Peyer's patch (tissue), 4 donors: ENCODE data around the gene BRI3. TPM values are rescaled to one million over a fixed set of nuclear protein-coding genes. Genes with fewer than 3 reads are reported as not detected.
A peak's percentile ranks its signal among the peaks of the same experiment; 100 is the strongest.

ENCODE experiments used
- DNase-seq, 3 donors: peaks; one replicate each; pipeline ENCODE4 v3.0.0-alpha.2; 2017 to 2019
- H3K27ac ChIP-seq, 4 donors: fragments of 200-600 bp; sonication (generic); one replicate each; pipeline ENCODE4 v1.5.1; 2016 to 2019
- H3K27me3 ChIP-seq, 2 donors: fragments of 200-600 bp; sonication (generic); one replicate each; pipeline ENCODE4 v1.5.1; 2019
- H3K36me3 ChIP-seq, 3 donors: fragments of 200-600 bp; sonication (generic); one replicate each; pipeline ENCODE4 v1.5.1; 2016 to 2019
- H3K4me1 ChIP-seq, 4 donors: fragments of 200-600 bp; sonication (generic); one replicate each; pipeline ENCODE4 v1.5.1; 2016 to 2019
- H3K4me3 ChIP-seq, 4 donors: fragments of 200-600 bp; sonication (generic); 1 replicate in 3 of 4; 2 replicates in 1 of 4; pipeline ENCODE4 v1.5.1; 2016 to 2019; ENCODE audit warnings: mild to moderate bottlenecking in 1 of 4
- H3K9me3 ChIP-seq, 4 donors: fragments of 200-600 bp; sonication (generic); one replicate each; pipeline ENCODE4 v1.5.1; 2016 to 2019; ENCODE audit warnings: mild to moderate bottlenecking in 1 of 4
- CTCF ChIP-seq, 6 experiments: fragments of 450-650 bp in 4 of 6; fragments of 200-600 bp in 2 of 6; sonication (generic) in 1 of 6; IDR thresholded peaks; one replicate each; pipeline ENCODE4 v1.5.1; 2017 to 2019; ENCODE audit warnings: antibody characterized with exemption in 6 of 6, mild to moderate bottlenecking in 3 of 6, moderate library complexity in 1 of 6
- POLR2A ChIP-seq, 2 donors: fragments of 450-650 bp; IDR thresholded peaks; one replicate each; pipeline ENCODE4 v1.5.1; 2017; ENCODE audit warnings: antibody characterized with exemption in 2 of 2, mild to moderate bottlenecking in 2 of 2, moderate library complexity in 2 of 2
- total RNA-seq, 4 donors: library from RNA; depleted of rRNA; stranded (reverse); fragments of >200 nt; gene quantifications; one replicate each; pipeline ENCODE4 v1.1.0, GENCODE V29; 2016

The BRI3 gene, protein sequence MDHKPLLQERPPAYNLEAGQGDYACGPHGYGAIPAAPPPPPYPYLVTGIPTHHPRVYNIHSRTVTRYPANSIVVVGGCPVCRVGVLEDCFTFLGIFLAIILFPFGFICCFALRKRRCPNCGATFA
- total RNA-seq = 10 to 100 TPM; 21.5 to 91.2 (median 69.6) TPM

DNA sequence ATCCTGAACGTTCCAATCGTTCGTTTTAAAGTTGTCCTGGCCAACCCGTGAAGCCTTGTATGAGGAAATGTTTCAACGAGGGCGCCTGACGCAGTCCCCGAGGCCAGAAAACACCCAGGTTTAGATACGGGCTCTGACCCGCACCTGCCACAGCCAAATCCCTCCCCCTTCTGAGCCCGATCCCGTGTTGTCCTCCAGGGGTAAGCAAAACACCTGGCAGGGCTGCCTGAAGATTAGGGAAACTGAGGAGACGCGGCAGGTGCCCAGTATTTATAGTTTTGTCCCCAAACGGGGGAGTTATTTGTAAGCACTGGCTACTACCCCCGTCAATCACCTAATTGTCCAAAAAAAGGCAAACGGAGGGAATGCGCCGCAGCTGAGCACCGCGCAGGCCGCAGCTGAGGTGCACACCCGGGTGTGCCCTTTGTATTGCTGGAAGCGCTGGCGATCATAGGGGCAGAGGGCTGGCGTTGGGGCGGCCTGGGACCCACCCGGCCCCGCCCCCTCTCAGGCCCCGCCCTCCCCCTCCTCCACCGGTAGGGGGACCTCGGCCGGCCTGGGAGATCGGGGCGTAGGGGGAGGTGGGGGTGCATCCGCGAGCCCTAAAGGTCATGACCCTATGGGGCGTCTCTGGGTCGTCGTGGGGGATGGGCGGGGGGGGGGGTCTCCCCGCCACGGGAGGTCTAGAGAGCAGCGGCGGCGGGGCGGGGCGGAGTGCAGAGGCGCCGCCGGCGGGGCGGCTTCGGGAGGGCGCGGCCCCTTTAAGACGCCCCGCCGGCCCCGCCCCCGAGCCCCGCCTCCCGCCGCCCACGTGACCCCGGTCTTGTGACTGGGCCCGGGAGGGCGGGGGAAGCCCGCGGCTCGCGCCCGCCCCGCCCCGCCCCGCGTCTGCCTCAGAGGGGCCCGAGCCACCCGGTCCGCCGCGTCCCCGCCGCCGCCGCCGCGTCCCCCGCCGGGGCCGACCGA is at the start of gene BRI3:
TSS of gene BRI3 (plus strand) at position 896 of the 966 bp plus-strand sequence. CDS start 110 bp downstream, outside the sequence.
- peak; percentile 94 to 97 (median 97) for DNase-seq
- no peaks in the 10 kb centered on the region for H3K36me3 ChIP-seq

DNA sequence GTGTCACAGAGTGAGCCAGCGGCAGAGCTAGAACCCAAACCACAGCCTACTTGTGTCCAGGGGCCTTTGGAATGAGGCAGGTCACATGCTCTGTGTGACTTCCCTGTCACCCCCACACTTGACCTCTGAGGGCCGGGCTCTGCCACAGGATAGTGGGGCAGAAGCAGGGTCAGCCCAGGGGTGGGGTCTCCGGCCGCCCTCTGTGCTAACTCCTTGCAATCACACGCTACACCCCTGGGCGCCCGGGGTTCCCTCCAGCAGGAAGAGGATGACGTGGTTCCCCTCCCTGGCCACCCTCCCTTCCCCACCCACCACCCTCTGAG is 49.3 kb upstream of the BRI3 start:
- Histone ChIP-seq H3K4me3 (no peak overlapping the region), H3K27ac (no peak overlapping the region), H3K36me3 (peaks cover 0 to 44% (median 0%) of the 10 kb centered on the region in 3 donors), H3K27me3 (no peaks in the 10 kb centered on the region), H3K4me1 (no peaks in the 10 kb centered on the region), H3K9me3 (no peaks in the 10 kb centered on the region)
- no peak for DNase-seq
- TF ChIP-seq CTCF (IDR thresholded peaks at IDR 0.05) (no peak), POLR2A (IDR thresholded peaks at IDR 0.05) (no peak)

More for the DNA sequence above, at the start of gene BRI3:
- TF ChIP-seq POLR2A (IDR thresholded peaks at IDR 0.05) = peak; percentile 97
- TF ChIP-seq CTCF (IDR thresholded peaks at IDR 0.05) = peak in 3 of 6 experiments; percentile 14 to 34 (median 25)
- peak within 1 kb of the TSS; percentile 69 to 99 (median 91) for H3K4me3 ChIP-seq
- peaks cover 12 to 46% (median 27%) of the 10 kb centered on the region in 4 donors for H3K4me1 ChIP-seq
- no peaks in the 10 kb centered on the region for H3K9me3 ChIP-seq
- no peaks in the 10 kb centered on the region for H3K27me3 ChIP-seq
- peak within 1 kb of the TSS; percentile 85 to 99 (median 92) for H3K27ac ChIP-seq

DNA sequence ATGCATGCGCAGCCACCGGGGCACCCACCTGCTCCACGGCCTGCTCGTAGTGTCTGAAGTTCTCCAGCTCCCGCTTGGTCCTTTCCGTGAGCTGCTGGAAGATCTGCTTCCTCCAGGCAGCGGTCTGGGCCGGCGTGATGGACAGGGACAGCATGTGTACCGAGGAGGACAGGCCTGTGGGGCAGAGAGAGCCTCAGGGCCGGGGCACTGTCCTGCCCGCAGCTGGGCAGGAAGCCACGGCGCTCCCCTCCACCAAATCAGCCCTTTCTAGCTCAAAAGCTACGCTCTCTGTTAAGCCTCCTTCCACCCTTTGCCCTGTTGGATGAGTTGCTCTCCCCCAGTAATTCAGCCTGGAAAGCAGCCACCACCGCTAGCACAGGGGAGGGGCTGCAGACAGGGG is 48.7 kb upstream of the BRI3 start:
- no peak overlapping the region for H3K4me3 ChIP-seq
- H3K36me3 ChIP-seq = peaks cover 0 to 48% (median 0%) of the 10 kb centered on the region in 3 donors
- no peak for DNase-seq
- no peak overlapping the region for H3K27ac ChIP-seq
- no peaks in the 10 kb centered on the region for H3K27me3 ChIP-seq
- TF ChIP-seq CTCF (IDR thresholded peaks at IDR 0.05) = no peak
- no peak for TF ChIP-seq POLR2A (IDR thresholded peaks at IDR 0.05)
- no peaks in the 10 kb centered on the region for H3K4me1 ChIP-seq
- no peaks in the 10 kb centered on the region for H3K9me3 ChIP-seq

DNA sequence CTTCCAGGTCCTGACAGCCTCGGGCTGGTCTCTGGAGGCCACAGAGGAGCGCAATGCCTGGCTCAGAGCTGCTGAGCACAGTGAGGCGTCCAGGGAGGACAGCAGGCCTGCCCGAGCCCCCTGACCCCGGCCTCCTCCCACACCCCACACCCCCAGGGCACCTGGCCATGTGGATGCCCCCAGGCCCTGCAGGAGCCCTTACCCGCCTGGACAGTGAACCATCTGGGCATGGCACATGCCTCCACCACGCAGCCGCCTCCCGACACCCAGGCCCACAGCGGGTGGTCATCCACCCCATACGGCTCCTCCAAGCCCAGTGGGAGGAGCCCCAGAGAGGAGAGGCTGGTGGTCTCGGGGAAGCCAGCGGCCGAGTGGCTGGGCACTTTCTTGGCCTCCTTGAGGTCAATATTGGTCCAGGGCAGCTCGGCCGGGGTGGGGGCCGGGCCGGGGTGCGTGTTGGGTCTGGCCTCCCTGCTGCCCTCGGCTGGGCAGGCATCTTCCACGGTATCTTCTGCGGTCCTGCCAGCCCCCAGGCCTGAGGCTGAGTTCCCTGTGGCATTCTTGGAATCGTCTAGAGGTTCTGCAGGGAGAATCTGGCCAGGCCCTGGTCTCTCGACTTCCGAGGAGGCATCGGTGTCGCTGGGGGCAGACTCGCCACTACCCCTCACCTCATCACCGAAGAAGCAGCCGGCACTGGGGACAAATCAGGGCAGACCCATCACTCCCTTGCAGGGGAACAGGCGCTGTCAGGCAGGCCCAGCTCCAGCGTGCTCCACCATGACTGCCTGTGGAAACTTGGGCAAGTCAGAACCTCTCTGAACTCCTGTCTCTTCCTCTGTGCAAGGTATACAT is 48.0 kb upstream of the BRI3 start:
- H3K9me3 ChIP-seq = no peaks in the 10 kb centered on the region
- H3K4me1 ChIP-seq = no peaks in the 10 kb centered on the region
- no peak for DNase-seq
- no peak overlapping the region for H3K4me3 ChIP-seq
- no peaks in the 10 kb centered on the region for H3K27me3 ChIP-seq
- TF ChIP-seq POLR2A (IDR thresholded peaks at IDR 0.05) (no peak), CTCF (IDR thresholded peaks at IDR 0.05) (no peak)
- H3K27ac ChIP-seq = no peak overlapping the region
- peaks cover 0 to 54% (median 0%) of the 10 kb centered on the region in 3 donors for H3K36me3 ChIP-seq

- no peak for TF ChIP-seq POLR2A (IDR thresholded peaks at IDR 0.05)
- TF ChIP-seq CTCF (IDR thresholded peaks at IDR 0.05) = no peak
- Histone ChIP-seq H3K36me3 (peaks cover 0 to 51% (median 0%) of the 10 kb centered on the region in 3 donors), H3K4me1 (no peaks in the 10 kb centered on the region), H3K4me3 (no peak overlapping the region), H3K9me3 (no peaks in the 10 kb centered on the region), H3K27ac (no peak overlapping the region), H3K27me3 (no peaks in the 10 kb centered on the region)
- DNase-seq = no peak
These were observed 46.9 kb upstream of the BRI3 start for GRCh38 chr7:98234429-98235147.
